Breast epithelium (tissue), 3 donors: ENCODE measurements around the gene LRRC32.

Experiments
- POLR2A ChIP-seq: fragments of 450-650 bp; IDR thresholded peaks from one replicate; pipeline ENCODE4 v1.6.1; 2016; ENCODE audit warnings: antibody characterized with exemption, mild to moderate bottlenecking, moderate library complexity
- TF ChIP-seq, protein P1 (sequence below), 3 donors: fragments of 450-650 bp; IDR thresholded peaks; one replicate each; pipeline ENCODE4 v1.5.1; 2016 to 2017; ENCODE audit warnings: antibody characterized with exemption in 3 of 3, mild to moderate bottlenecking in 3 of 3, moderate library complexity in 3 of 3

- TF ChIP-seq POLR2A = no peak
- TF ChIP-seq, protein P1, sequence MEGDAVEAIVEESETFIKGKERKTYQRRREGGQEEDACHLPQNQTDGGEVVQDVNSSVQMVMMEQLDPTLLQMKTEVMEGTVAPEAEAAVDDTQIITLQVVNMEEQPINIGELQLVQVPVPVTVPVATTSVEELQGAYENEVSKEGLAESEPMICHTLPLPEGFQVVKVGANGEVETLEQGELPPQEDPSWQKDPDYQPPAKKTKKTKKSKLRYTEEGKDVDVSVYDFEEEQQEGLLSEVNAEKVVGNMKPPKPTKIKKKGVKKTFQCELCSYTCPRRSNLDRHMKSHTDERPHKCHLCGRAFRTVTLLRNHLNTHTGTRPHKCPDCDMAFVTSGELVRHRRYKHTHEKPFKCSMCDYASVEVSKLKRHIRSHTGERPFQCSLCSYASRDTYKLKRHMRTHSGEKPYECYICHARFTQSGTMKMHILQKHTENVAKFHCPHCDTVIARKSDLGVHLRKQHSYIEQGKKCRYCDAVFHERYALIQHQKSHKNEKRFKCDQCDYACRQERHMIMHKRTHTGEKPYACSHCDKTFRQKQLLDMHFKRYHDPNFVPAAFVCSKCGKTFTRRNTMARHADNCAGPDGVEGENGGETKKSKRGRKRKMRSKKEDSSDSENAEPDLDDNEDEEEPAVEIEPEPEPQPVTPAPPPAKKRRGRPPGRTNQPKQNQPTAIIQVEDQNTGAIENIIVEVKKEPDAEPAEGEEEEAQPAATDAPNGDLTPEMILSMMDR (IDR thresholded peaks at IDR 0.05) = no peak
Observed at GRCh38 chr11:76669901-76670484, 554 bp downstream of the LRRC32 start.
